Measurements from ENCODE around the gene TGFB2.

DNA sequence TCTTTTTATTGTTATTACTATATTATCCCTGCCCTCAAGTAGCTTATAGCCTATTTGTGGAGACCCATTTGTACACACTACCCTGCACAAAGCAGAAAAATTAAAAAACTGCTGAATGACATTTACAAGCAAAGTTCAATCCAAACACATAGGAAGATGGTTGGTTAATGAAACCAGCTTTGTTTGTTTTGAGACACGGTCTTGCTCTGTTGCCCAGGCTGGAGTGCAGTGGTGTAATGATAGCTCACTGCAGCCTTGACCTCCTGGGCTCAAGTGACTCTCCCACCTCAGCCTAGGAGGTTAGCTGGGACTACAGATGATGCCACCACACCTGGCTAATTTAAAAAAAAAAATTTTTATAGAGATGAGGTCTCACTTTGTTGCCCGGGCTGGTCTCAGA lies 31.6 kb downstream of the TGFB2 start:
- TF ChIP-seq POLR2A (IDR thresholded peaks at IDR 0.05; ENCODE audit: low read length): no peak
- TF ChIP-seq GATA1 (IDR thresholded peaks at IDR 0.05; ENCODE audit: low read depth, low read length): no peak

All from erythroblast (primary cell).